Keratinocyte (primary cell): ENCODE results near the gene ZC3H12C.

ENCODE experiments used
- CTCF ChIP-seq, 3 experiments: IDR thresholded peaks in 1 of 3; conservative IDR thresholded peaks in 1 of 3; optimal IDR thresholded peaks in 1 of 3; 2 replicates in 2 of 3; 3 replicates in 1 of 3; pipeline versions ENCODE3 to v1.5.1; 2011; ENCODE audit warnings: low read length in 3 of 3, mild to moderate bottlenecking in 3 of 3, moderate library complexity in 2 of 3, control low read depth in 1 of 3, inconsistent platforms in 1 of 3; ENCODE audit not compliant: insufficient read depth in 2 of 3; ENCODE audit errors: extremely low read depth in 1 of 3
- EZH2 ChIP-seq: IDR thresholded peaks from one replicate; pipeline ENCODE4 v1.6.1; 2012; ENCODE audit warnings: inconsistent platforms, mild to moderate bottlenecking, low read length, moderate library complexity

GRCh38 chr11:110065189-110065588 is 28.0 kb upstream of the ZC3H12C start:
- TF ChIP-seq EZH2, result no peak
- no peak for TF ChIP-seq CTCF (optimal IDR thresholded peaks at IDR 0.05 in 1 of 3, IDR thresholded peaks at IDR 0.05 in 1 of 3, conservative IDR thresholded peaks at IDR 0.05 in 1 of 3; ENCODE audit: extremely low read depth in 1 of 3, insufficient read depth in 2 of 3, low read length in 3 of 3)
